ENCODE results near the gene KRT74.

Gene KRT74

DNA sequence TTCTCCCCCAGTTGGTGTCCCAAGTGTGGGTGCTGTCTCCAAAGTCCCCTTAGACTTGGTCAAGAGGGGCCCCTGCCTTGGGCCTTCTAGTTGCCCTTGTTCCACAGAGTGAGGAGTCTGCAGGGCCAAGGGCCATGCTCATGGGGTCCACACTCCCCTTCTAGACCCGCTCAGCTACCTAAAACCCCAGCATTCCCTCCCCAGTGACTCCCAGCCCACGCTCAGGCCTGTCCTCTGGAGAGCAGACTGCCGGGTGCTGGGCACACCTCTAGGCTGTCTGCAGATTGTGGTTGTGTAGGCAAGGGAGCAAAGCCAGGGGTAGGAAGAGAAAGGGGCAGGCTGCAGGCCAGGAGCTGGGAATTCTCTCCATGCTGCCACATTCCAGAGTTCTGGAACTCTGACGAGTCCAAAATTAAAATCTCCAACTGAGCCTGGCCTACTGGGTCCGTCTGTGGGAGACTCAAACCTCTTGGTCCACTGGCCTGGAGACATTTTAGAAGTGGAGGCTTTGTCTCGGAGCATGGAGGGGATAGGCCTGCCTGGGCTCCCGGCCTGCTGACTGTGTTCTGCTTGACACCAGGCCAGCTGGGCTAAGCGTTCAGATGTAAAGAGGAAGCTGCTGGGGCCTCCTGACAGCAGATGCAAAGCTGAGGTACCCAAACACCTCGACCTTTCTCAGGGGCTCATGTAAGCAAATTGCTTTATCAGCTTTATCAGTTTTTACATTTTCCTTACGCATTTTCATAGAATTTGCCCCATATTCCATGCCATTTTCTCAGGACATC is 39.8 kb downstream of the KRT74 start:
- no peak for DNase-seq

- DNase-seq: no peak
These were observed 41.0 kb downstream of the KRT74 start for GRCh38 chr12:52532636-52533035.

- no peak for DNase-seq
These were observed 41.9 kb downstream of the KRT74 start for GRCh38 chr12:52531566-52532300.

- DNase-seq: no peak
These were observed 42.7 kb downstream of the KRT74 start for GRCh38 chr12:52530905-52531304.

DNA sequence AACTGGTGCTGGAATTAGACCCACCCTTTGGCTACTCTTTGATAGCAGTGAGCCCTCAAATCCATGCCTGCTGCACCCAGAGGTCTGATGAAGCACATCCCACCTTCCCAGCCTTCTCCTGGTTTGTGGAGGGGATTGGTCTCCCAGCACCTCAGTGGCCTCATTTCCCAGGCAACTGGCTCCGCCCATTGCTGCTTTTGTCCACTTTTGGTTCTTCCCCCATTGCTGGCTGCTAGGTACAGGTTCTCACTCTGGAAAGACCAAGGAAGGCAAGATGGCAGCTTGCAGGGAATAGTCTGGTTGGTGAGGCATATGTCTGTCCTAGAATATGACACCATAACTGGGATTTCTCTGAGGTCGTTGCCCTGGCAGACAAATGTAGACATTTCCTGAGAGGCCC is 43.3 kb downstream of the KRT74 start:
- no peak for DNase-seq

GRCh38 chr12:52529846-52530245 is 43.8 kb downstream of the KRT74 start:
- no peak for DNase-seq

DNA sequence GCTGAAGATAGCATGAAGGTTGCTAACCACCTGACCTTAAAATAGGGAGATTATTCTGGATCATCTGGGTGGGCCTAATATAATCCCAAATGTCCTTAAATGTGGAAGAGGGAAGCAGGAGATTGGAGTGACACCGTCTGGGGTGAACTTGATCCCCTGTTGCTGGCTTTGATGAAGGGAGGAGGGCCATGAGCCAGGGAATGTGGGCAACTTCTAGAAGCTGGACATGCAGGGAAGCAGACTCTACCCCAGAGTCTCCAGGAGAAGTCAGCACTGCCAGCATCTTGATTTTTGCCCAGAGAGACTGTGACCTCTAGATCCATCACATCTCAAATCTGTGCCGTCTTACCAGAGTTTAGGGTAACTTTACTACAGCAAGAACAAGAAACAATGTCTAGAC is 44.2 kb downstream of the KRT74 start:
- DNase-seq: no peak

- no peak for DNase-seq
These were observed 45.0 kb downstream of the KRT74 start for GRCh38 chr12:52528641-52529143.

- no peak for DNase-seq
These were observed 46.4 kb downstream of the KRT74 start for GRCh38 chr12:52527121-52527800.

DNA sequence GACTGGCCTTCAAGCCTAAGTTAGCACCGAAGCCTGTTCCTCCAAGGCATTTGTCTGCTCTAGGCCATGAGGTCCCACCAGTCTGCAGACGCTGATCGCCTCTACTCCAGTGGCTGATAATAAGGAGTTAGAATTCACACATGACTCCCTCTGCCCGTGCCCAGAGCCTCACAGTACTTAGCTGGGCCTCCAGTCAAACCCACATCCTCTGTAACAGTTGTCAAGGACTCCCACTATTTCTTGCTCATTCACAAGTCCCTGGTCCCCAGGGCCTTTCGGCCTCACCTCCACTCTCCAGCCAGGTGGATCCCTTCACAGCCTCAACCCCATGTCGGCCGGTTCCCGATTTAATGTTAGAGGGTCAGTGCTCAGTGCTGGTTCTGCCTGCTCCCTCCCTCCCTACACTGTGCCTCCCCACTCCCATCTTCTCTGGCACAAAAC is 47.1 kb downstream of the KRT74 start:
- no peak for DNase-seq

DNA sequence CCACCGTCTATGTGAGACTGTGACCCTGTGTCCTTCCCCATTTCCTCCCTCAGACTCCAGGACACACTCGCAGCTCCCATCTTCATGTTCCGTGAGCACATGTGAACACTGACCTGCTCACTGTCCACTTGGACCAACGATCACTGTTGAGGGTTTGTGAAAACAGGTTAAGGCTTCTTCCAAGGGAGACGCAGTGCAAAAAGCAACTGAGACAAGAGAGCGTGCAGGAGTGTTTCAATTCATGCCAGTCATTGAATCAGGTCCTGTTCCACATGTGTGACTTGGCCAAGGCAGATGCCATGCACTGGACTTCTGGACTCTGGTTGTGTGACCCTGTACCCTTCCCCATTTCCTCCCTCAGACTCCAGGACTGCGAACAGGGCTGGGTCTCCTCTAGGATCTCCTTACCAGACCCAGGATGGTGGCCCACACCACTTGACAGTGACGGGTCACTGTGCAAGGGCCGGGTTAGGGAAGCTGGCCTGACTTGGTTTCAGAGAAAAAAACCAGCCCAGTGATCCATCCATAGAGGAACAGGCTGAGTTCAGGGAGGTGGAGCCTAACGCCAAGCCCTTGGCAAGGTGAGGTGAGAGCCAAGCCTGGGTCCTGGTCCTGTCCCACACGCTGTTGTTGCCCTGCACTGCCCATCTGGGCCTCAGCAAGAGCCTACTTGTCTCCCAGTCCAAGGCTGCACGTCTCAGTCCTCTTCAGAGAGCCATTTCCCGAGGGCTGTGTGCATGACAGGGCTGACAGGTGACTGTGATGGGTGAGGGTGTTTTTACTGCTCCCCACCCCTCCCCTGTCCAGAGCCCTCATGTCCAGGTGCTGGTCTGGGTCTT is 47.8 kb downstream of the KRT74 start:
- no peak for DNase-seq

DNA sequence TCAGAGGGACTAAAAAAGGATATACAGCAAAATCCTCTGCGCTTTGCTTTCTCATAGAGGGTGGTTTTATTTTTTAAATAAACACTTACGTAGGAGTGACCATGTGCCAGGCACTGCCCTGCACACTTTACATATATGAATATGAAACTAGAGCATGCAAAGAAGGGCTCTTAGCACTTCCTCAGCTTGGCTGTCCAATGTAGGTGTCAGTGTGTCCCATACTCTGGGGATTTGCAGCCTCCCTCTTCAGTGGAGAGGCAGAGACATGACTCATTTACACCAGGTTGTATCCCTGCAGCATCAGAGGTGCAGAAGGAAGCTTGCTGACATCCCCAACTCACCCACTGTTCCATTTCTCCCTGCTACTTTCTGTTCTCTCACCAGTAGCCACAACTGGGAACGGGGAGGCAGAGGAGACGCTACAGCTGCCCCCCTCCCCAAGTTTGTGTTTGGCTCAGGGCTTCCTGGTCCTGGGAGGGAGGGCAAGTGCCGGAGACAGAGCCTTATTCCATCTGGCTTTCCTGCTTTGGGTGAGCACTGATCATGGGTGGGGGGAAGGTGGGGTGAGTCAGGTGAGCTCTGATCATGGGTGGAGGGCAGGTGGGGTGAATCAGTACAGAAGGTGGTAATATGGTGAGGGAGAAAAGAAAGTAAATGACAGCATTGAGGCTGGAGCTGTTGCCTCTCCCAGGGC is 48.6 kb downstream of the KRT74 start:
- no peak for DNase-seq

- DNase-seq: no peak
These were observed 49.3 kb downstream of the KRT74 start for GRCh38 chr12:52524241-52524897.

DNA sequence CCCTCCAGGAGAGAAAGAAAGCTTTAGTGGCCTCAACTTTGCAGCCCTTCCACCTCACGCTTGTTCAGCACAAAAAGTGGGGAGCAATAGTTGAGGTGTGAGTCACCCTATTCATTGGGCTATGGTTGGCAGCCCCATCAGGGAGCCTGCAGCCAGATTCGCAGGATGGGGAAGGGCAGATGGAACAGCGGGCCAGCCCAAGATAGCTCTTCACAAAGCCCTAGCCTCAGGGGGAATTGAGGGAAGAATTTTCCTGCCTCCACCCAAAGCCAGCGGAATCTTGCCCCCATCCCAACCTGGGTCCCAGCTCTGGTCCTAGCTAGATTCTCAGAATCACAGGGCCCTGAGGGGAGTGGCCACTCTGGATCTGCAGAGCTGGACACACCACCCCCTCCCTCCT is 49.8 kb downstream of the KRT74 start:
- no peak for DNase-seq

DNA sequence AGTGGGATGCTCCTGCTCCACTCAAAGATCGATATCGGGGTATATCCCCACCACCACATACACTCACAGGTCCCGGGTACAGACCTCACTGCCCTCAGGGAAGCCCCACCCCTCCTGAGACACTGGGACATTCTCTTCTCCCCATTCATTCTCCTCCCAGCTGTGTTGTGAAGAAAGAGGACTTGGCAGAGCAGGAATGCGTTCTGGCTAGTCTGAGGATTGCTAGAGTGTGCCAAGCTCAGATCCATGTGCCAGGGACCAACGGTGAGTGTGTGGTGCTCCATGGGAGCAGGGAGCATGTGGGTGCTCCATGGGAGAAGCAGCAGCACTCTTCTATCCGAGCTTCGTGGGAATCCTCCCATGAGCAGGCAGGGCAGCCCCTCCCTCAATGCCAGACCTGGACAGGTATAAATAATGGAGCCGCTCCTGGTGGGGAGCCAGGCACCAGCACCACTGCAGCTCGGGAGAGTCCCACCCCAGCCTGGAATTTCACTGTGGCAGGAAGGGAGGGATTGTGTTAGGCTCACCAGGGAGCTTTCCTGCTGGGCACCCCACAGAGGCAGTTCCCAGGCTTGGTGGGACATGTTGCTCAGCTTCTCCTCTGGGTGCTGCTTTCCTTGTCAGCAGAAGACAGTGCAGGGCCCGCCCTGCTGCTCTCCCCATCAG is 51.2 kb downstream of the KRT74 start:
- DNase-seq: no peak

DNA sequence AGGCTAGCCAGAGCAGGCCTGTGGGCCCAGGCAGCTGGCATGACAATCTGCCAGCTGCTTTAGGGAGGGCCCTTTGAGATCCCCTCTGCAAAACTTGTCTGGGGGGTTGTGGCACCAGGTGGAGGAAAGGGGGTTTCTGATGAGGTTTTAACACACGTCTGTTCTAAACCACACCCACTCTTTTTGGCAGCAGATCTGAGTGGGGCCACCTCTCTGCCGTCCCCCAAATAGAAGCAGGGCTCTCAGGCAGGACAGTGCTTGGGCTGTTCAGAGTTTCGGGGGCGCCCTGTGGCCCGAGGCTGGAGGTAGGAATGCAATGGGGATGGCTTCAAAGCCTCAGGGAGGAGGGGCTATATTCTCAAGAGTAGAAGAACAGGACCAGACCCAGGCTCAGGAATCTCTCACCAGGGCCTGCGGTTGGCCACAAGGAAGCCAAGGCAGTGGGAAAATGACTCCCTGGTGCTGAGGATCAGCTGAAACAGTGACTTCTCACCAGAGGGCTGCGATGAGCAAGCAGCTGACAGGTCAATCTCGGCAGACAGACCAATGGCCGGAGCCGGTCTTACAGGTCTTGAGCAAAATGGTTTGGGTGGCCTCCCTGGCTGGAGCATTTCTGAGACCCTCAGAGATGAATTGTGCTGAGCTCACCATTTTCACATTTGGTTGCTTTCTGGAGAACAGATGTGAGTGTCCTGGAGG is 51.9 kb downstream of the KRT74 start:
- DNase-seq: no peak

GRCh38 chr12:52521175-52521567 is 52.5 kb downstream of the KRT74 start:
- no peak for DNase-seq

DNA sequence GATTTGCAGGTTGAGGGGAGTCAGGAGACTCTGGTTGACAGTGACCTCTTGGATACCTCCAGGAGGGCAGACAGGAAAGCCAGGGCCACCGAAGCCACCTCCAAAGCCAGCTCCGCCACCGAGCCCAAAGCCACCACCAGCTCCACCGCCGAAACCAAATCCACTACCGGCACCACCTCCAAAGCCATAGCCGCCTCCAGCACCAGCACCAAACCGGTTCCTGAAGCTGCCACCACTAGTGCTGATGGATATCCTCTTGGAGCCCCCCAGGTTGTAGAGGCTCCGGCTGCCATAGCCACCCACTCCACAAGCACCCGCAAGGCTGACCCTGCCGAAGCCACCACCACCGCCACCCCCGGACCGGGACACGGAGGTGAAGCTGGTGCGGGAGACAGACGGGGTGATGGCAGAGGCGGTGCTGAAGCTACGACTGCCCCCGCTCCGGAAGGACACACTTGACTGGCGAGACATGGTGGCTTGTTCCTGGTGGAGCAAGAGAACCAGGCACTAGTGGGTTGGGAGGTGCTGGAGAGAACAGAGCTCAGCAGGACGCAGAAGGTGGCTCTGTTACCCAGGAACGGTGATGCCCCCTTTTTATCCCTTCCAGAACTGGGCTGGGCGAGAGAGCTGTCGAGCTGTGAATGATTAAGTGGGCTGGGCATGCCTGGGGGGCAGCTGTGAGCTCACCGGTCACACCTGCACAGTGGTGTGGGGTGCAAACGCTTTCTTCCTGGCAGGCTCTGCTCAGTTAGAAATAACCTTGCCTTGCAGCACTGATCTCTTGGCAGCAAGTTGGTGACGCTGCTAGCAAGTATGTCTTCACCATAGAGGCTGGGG is 53.6 kb downstream of the KRT74 start, which contains the start of gene KRT5:
Gene KRT5 (minus strand): TSS at position 569 of the 837 bp plus-strand sequence. CDS start 98 bp downstream, at position 471.
- no peak for DNase-seq

DNA sequence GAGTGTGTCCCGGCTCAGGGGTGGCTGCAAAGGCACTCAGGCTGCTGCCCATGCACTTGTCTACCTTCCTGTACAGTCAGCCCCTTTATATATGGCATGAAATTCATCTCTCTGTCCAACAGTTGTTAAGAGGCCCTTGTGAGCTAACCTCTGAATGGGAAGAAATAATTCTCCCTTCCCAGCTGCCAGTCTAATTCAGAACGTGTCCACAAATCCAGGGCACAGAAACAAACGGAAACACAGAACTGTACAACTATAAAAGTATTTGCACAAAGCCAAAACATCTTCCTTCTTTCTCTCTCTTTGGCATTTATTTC is 54.3 kb downstream of the KRT74 start:
- DNase-seq: no peak

Measured in stimulated activated CD4-positive, alpha-beta T cell treated with anti-CD3 and anti-CD28 coated beads, Interleukin-2, amount 100 ng/mL, for 48 hours (primary cell).